Measurements from ENCODE around the gene CUBN. TPM values are rescaled to one million over a fixed set of nuclear protein-coding genes. Genes with fewer than 3 reads are reported as not detected.
A peak's percentile ranks its signal among the peaks of the same experiment; 100 is the strongest.

CUBN gene
- total RNA-seq, 3 donors from 2014 or later = 0.14 to 0.26 (median 0.25) TPM

- peaks cover 13% of the 10 kb centered on the region for H3K9me3 Mint-ChIP-seq
- H3K27me3 Mint-ChIP-seq (ENCODE audit: low read depth) = no peaks in the 10 kb centered on the region
- H3K36me3 Mint-ChIP-seq (ENCODE audit: insufficient read depth) = peaks cover 11% of the 10 kb centered on the region
- ATAC-seq (no peak), DNase-seq (no peak)
- no peak overlapping the region for H3K4me3 Mint-ChIP-seq
- peaks cover 19% of the 10 kb centered on the region for H3K4me1 Mint-ChIP-seq (ENCODE audit: low read depth)
Measured at GRCh38 chr10:16820421-16820820, 309.2 kb downstream of the CUBN start.

GRCh38 chr10:16820018-16820417 lies 309.6 kb downstream of the CUBN start:
- Mint-ChIP-seq H3K27me3 (ENCODE audit: low read depth) (no peaks in the 10 kb centered on the region), H3K4me3 (no peak overlapping the region), H3K4me1 (ENCODE audit: low read depth) (peaks cover 23% of the 10 kb centered on the region), H3K9me3 (peaks cover 13% of the 10 kb centered on the region), H3K36me3 (ENCODE audit: insufficient read depth) (peaks cover 15% of the 10 kb centered on the region)
- DNase-seq (no peak), ATAC-seq (no peak)

- DNase-seq = no peak
- Mint-ChIP-seq H3K4me1 (ENCODE audit: low read depth) (peaks cover 28% of the 10 kb centered on the region), H3K4me3 (peak overlapping the region; percentile 43), H3K27me3 (ENCODE audit: low read depth) (no peaks in the 10 kb centered on the region), H3K9me3 (peaks cover 13% of the 10 kb centered on the region), H3K36me3 (ENCODE audit: insufficient read depth) (peaks cover 17% of the 10 kb centered on the region)
- no peak for ATAC-seq
Measured at GRCh38 chr10:16819436-16819835, 310.2 kb downstream of the CUBN start.

- no peak for ATAC-seq
- H3K4me3 Mint-ChIP-seq = peak overlapping the region; percentile 43
- no peak for DNase-seq
- H3K36me3 Mint-ChIP-seq (ENCODE audit: insufficient read depth) = peaks cover 17% of the 10 kb centered on the region
- H3K27me3 Mint-ChIP-seq (ENCODE audit: low read depth) = no peaks in the 10 kb centered on the region
- peaks cover 13% of the 10 kb centered on the region for H3K9me3 Mint-ChIP-seq
- H3K4me1 Mint-ChIP-seq (ENCODE audit: low read depth) = peaks cover 28% of the 10 kb centered on the region
Measured at GRCh38 chr10:16819026-16819425, 310.6 kb downstream of the CUBN start.

- no peaks in the 10 kb centered on the region for H3K27me3 Mint-ChIP-seq (ENCODE audit: low read depth)
- peak; percentile 99 for ATAC-seq
- H3K9me3 Mint-ChIP-seq = peaks cover 7% of the 10 kb centered on the region
- peaks cover 36% of the 10 kb centered on the region for H3K4me1 Mint-ChIP-seq (ENCODE audit: low read depth)
- peak; percentile 99 for DNase-seq
- H3K36me3 Mint-ChIP-seq (ENCODE audit: insufficient read depth) = peaks cover 12% of the 10 kb centered on the region
- H3K4me3 Mint-ChIP-seq = peak within 1 kb of the TSS; percentile 86
Measured at GRCh38 chr10:16817125-16818019, 312.2 kb downstream of the CUBN start, which contains the start of gene RSU1. RSU1 (minus strand) TSS chr10:16817424; CDS start chr10:16817081, 343 bp downstream.

GRCh38 chr10:16816830-16817124 lies 312.8 kb downstream of the CUBN start:
- Mint-ChIP-seq H3K36me3 (ENCODE audit: insufficient read depth) (peaks cover 13% of the 10 kb centered on the region), H3K4me1 (ENCODE audit: low read depth) (peaks cover 37% of the 10 kb centered on the region), H3K4me3 (peak overlapping the region; percentile 86), H3K9me3 (peaks cover under 1% of the 10 kb centered on the region), H3K27me3 (ENCODE audit: low read depth) (no peaks in the 10 kb centered on the region)
- DNase-seq (no peak), ATAC-seq (no peak)

- Mint-ChIP-seq H3K4me1 (ENCODE audit: low read depth) (peaks cover 39% of the 10 kb centered on the region), H3K9me3 (no peaks in the 10 kb centered on the region), H3K4me3 (peak overlapping the region; percentile 86), H3K27me3 (ENCODE audit: low read depth) (no peaks in the 10 kb centered on the region), H3K36me3 (ENCODE audit: insufficient read depth) (peaks cover 14% of the 10 kb centered on the region)
- ATAC-seq (no peak), DNase-seq (no peak)
Measured at GRCh38 chr10:16816171-16816570, 313.4 kb downstream of the CUBN start.

GRCh38 chr10:16814012-16814411 lies 315.6 kb downstream of the CUBN start:
- Mint-ChIP-seq H3K4me3 (no peak overlapping the region), H3K4me1 (ENCODE audit: low read depth) (peaks cover 44% of the 10 kb centered on the region), H3K36me3 (ENCODE audit: insufficient read depth) (peaks cover 14% of the 10 kb centered on the region), H3K9me3 (no peaks in the 10 kb centered on the region), H3K27me3 (ENCODE audit: low read depth) (no peaks in the 10 kb centered on the region)
- ATAC-seq = no peak
- no peak for DNase-seq

GRCh38 chr10:16812676-16813075 lies 316.9 kb downstream of the CUBN start:
- H3K9me3 Mint-ChIP-seq = no peaks in the 10 kb centered on the region
- ATAC-seq = no peak
- H3K4me1 Mint-ChIP-seq (ENCODE audit: low read depth) = peaks cover 43% of the 10 kb centered on the region
- H3K36me3 Mint-ChIP-seq (ENCODE audit: insufficient read depth) = peaks cover 14% of the 10 kb centered on the region
- no peaks in the 10 kb centered on the region for H3K27me3 Mint-ChIP-seq (ENCODE audit: low read depth)
- no peak for DNase-seq
- no peak overlapping the region for H3K4me3 Mint-ChIP-seq

GRCh38 chr10:16811765-16812164 lies 317.8 kb downstream of the CUBN start:
- DNase-seq (no peak), ATAC-seq (no peak)
- H3K27me3 Mint-ChIP-seq (ENCODE audit: low read depth) = no peaks in the 10 kb centered on the region
- H3K4me3 Mint-ChIP-seq = no peak overlapping the region
- H3K4me1 Mint-ChIP-seq (ENCODE audit: low read depth) = peaks cover 42% of the 10 kb centered on the region
- H3K36me3 Mint-ChIP-seq (ENCODE audit: insufficient read depth) = peaks cover 20% of the 10 kb centered on the region
- no peaks in the 10 kb centered on the region for H3K9me3 Mint-ChIP-seq

- DNase-seq (no peak), ATAC-seq (no peak)
- peaks cover 20% of the 10 kb centered on the region for H3K36me3 Mint-ChIP-seq (ENCODE audit: insufficient read depth)
- no peak overlapping the region for H3K4me3 Mint-ChIP-seq
- H3K4me1 Mint-ChIP-seq (ENCODE audit: low read depth) = peaks cover 40% of the 10 kb centered on the region
- H3K9me3 Mint-ChIP-seq = no peaks in the 10 kb centered on the region
- H3K27me3 Mint-ChIP-seq (ENCODE audit: low read depth) = no peaks in the 10 kb centered on the region
Measured at GRCh38 chr10:16811292-16811691, 318.3 kb downstream of the CUBN start.

- no peaks in the 10 kb centered on the region for H3K27me3 Mint-ChIP-seq (ENCODE audit: low read depth)
- H3K4me3 Mint-ChIP-seq = no peak overlapping the region
- peak; percentile 29 for DNase-seq
- no peaks in the 10 kb centered on the region for H3K9me3 Mint-ChIP-seq
- ATAC-seq = peak; percentile 71 to 83
- peaks cover 23% of the 10 kb centered on the region for H3K4me1 Mint-ChIP-seq (ENCODE audit: low read depth)
- peaks cover 17% of the 10 kb centered on the region for H3K36me3 Mint-ChIP-seq (ENCODE audit: insufficient read depth)
Measured at GRCh38 chr10:16809074-16809718, 320.4 kb downstream of the CUBN start.

GRCh38 chr10:16804123-16804522 lies 325.5 kb downstream of the CUBN start:
- ATAC-seq (no peak), DNase-seq (no peak)
- Mint-ChIP-seq H3K4me3 (no peak overlapping the region), H3K9me3 (no peaks in the 10 kb centered on the region), H3K27me3 (ENCODE audit: low read depth) (no peaks in the 10 kb centered on the region), H3K4me1 (ENCODE audit: low read depth) (peaks cover 35% of the 10 kb centered on the region), H3K36me3 (ENCODE audit: insufficient read depth) (peaks cover 20% of the 10 kb centered on the region)

GRCh38 chr10:16803464-16803863 lies 326.1 kb downstream of the CUBN start:
- no peaks in the 10 kb centered on the region for H3K27me3 Mint-ChIP-seq (ENCODE audit: low read depth)
- H3K4me1 Mint-ChIP-seq (ENCODE audit: low read depth) = peaks cover 37% of the 10 kb centered on the region
- H3K36me3 Mint-ChIP-seq (ENCODE audit: insufficient read depth) = peaks cover 23% of the 10 kb centered on the region
- DNase-seq (no peak), ATAC-seq (no peak)
- H3K9me3 Mint-ChIP-seq = no peaks in the 10 kb centered on the region
- no peak overlapping the region for H3K4me3 Mint-ChIP-seq

- peak in 1 of 2 donors; percentile 25 for ATAC-seq
- no peak overlapping the region for H3K4me3 Mint-ChIP-seq
- peaks cover 43% of the 10 kb centered on the region for H3K4me1 Mint-ChIP-seq (ENCODE audit: low read depth)
- no peaks in the 10 kb centered on the region for H3K27me3 Mint-ChIP-seq (ENCODE audit: low read depth)
- H3K36me3 Mint-ChIP-seq (ENCODE audit: insufficient read depth) = peaks cover 26% of the 10 kb centered on the region
- DNase-seq = no peak
- H3K9me3 Mint-ChIP-seq = no peaks in the 10 kb centered on the region
Measured at GRCh38 chr10:16799621-16800020, 330.0 kb downstream of the CUBN start.
